SIG-M5 treated with dmso at 0.1 percent for 504 hours (cell line): ENCODE data around the gene KCNE5.
"Not testable (repeated sequence)": the region's sequence is repeated elsewhere in the genome, so short reads cannot be mapped to it uniquely, and the experiment has no call there.

Source experiments
- DNase-seq: peaks from one replicate; lab custom pipeline; 2025; ENCODE audit not compliant: unreplicated experiment; lab: John Stamatoyannopoulos, UW

Gene KCNE5, protein sequence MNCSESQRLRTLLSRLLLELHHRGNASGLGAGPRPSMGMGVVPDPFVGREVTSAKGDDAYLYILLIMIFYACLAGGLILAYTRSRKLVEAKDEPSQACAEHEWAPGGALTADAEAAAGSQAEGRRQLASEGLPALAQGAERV

DNA sequence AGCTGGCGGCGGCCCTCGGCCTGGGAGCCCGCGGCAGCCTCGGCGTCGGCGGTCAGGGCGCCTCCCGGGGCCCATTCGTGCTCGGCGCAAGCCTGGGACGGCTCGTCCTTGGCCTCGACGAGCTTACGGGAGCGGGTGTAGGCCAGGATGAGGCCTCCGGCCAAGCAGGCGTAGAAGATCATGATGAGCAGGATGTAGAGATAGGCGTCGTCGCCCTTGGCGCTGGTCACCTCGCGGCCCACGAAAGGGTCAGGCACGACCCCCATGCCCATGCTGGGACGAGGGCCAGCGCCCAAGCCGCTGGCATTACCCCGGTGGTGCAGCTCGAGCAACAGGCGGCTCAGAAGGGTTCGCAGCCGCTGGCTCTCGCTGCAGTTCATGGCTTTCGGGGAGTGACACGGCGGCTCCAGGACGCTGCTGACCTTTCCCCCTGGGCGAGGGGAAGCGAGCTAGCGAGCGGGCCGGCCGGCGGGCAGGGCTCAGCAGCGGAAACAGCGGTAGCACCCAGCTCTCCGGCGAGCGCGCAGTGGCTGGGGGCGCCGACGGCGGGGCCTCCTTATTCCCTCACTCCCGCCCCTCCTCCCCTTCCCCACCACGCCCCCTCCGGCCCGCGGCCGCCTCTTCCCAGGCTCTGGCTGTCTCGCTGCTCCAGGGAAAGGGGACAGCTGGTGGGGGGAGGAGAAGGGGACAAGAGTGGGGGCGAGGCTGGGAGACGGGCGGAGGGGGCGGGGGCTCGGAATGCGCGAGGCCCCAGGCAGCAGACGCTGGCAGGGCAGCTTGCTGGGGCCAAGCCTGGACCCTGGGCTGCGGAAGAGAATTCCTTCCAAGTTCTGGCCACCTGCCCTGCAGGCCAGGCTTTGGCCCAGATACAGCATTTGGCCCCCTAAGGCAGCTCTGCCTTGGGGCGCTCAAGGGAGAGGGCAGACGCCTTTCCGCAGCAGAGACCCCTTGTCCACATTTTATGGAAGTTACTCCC lies at the start of gene KCNE5:
Gene KCNE5, minus strand, starts transcription at position 532 of the 976 bp plus-strand sequence. Its CDS starts 152 bp downstream, at position 380.
- DNase-seq = no peak

DNA sequence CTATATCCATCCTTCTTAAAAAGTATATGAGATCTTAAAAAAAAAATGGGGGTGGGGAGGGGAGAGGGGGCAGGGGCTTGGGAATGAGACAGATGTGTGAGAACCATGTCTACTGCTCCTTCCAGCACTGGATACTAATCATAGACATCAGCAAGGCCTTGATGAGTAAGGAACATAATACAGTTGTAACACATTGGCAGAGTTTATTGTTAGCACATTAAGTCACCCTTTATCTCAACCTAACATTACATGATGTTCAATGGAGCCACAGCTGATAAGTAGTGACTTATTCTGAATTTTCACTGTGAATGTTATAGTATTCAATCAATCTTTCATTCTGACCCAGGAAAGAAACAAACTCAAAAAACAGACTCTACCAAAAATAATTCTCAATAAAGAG lies 47.3 kb upstream of the KCNE5 start:
- no peak for DNase-seq

DNA sequence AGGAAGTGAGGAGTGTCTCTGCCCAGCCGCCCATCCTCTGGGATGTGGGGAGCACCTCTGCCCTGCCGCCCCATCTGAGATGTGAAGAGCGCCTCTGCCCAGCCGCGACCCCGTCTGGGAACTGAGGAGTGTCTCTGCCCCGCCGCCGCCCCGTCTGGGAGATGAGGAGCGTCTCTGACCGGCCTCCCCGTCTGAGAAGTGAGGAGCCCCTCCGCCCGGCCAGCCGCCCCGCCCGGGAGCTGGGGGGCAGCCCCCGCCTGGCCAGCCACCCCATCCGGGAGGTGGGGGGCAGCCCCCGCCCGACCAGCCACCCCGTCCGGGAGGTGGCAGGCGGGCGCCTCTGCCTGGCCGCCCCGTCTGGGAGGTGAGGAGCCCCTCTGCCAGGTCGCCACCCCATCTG lies 46.2 kb upstream of the KCNE5 start:
- DNase-seq = not testable (repeated sequence)

DNA sequence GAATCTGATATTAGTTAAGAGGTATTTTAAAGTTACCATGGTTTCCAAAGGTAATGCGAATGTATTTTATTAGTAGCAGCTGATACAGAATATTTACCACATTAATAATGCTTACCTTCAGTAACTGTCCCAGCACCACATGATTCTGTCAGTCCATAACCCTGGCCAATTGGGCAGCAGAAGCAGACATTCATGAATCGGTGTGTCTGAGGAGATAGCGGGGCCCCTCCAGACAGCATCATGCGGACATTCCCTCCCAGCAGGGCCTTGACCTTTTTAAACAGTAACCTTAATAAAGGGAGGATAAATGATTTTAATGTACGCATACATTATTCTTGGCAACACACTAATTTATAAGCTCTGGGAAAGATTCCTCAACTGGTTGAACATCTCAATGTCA lies 43.0 kb upstream of the KCNE5 start:
- DNase-seq = no peak

DNA sequence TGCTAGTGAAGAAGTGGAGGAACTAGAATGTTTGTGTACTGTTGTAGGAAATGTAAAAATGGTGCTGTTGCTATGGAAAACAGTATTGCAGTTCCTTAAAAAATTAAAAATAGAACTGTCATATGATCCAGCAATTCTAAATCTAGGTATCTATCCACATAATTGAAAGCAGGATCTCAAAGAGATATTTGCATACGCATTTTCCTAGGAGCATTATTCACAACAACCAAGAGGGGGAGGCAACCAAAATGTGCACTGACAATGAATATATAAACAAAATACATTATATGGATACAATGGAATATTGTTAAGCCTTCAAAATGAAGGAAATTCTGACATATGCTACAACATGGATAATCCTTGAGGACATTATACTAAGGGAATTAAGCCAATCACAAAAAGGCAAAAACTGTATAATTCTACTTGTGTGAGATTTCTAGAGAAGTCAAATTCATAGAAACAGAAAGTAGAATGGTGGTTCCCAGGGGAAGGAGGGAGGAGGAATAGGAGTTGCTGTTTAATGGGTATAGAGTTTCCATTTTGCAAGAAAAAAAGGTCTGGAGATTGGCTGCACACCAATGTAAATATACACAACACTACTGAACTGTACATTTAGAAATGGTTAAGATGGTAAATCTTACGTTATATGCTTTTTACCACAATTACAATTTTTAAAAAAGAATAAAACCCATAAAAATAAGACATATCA lies 35.6 kb upstream of the KCNE5 start:
- no peak for DNase-seq

DNA sequence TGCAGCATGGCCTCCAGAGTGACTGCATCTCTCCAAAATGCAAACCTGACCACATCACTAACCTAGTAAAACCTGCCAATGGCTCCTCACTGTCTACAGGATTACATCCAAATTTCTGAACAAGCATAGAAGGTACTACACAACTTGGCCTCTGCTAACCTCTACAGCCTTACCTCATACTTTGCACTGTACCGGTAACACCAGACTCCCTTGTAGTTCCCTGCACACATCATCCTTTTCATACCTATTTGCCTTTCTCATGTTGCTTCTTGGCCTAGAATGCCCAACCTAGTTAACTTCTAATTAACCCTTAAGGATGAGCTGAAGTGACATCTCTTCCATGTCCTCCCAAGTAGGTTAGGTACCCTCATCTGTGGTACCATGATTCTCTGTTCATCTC lies 33.4 kb upstream of the KCNE5 start:
- no peak for DNase-seq

DNA sequence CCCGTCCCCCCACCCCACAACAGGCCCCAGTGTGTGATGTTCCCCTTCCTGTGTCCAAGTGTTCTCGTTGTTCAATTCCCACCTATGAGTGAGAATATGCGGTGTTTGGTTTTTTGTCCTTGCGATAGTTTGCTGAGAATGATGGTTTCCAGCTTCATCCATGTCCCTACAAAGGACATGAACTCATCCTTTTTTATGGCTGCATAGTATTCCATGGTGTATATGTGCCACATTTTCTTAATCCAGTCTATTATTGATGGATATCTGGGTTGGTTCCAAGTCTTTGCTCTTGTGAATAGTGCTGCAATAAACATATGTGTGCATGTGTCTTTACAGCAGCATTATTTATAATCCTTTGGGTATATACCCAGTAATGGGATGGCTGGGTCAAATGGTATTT lies 32.4 kb upstream of the KCNE5 start:
- not testable (repeated sequence) for DNase-seq

DNA sequence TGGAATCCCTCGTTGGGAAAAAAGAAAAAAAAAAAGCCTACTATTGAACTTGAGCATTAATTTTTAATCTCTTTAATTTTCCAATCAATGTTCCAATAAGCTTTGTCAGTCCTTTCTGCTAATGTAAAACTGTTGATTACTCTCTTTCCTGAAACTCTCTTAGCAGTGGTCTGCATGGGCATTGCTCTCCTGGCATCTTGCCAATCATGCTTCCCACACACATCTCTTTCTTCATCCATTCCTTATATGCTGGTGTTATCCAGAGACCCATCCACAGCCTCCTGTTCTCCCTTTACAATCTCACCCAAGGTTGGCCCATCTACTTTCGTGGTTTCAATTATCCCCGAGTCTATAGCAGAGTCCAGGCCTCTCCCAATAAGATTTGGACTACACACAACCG lies 31.8 kb upstream of the KCNE5 start:
- DNase-seq = no peak

DNA sequence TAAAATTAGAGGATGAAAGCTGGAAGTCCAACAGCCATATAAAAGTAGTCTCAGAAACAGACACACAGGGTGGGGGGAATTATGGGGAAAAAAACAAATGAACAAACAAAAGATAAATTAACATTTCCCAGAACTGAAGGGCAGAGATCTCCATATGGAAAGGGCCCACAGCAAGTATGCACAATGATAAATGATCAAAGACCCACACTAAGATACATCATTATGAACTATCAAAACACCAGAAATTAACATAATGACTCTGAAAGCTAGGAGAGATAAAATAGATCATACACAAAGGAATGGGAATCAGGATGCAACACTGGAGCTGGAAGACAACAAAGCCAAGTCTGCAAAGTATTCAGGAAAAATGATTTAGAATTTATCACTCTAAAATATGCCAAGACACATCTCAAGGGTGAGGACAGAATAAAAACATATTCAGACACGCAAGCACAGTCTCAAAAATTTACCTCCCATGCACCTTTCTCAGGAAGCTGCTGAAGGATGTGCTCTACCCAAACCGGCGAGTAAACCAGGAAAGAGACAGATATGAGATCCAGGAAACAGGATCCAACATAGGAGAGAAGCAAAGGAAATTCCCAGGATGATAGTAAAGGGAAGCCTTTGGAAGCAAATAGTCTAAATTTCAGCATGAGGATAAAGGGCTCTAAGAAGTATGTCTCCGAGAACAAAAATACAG lies 30.7 kb upstream of the KCNE5 start:
- DNase-seq = no peak

DNA sequence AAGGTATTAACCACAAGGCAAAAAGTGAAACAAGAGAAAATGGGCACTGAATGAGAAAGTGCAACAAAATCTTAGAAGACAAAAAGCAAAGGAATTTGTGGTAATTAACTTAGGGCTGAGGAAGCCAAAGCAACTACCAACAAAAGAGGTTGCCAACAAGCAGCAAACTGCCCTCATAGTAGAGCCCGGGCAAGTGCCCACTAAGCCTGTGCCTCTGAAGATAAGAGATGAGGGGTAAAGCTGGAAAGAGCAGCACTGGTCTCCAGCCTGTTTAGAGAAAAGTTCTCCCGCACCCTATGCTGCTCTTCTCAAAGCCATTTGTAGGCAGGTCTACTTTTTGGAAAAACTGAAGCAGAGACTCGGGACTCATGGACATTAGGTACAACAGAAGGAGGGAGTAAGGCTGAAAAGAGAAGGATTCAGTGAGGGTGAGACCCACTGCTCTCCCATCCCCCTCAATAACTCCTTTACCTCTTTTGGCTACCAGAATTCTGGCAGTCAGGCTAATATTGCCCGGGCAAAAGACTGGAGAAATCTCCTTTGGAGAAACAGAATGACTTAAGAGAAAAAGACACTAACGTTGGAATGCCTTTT lies 29.6 kb upstream of the KCNE5 start:
- DNase-seq = no peak

DNA sequence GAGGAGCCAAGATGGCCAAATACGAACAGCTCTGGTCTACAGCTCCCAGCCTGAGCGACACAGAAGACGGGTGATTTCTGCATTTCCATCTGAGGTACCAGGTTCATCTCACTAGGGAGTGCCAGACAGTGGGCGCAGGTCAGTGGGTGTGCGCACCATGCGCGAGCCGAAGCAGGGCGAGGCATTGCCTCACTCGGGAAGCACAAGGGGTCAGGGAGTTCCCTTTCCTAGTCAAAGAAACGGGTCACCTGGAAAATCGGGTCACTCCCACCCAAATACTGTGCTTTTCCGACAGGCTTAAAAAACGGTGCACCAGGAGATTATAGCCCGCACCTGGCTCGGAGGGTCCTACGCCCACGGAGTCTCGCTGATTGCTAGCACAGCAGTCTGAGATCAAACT lies 19.7 kb upstream of the KCNE5 start:
- not testable (repeated sequence) for DNase-seq

DNA sequence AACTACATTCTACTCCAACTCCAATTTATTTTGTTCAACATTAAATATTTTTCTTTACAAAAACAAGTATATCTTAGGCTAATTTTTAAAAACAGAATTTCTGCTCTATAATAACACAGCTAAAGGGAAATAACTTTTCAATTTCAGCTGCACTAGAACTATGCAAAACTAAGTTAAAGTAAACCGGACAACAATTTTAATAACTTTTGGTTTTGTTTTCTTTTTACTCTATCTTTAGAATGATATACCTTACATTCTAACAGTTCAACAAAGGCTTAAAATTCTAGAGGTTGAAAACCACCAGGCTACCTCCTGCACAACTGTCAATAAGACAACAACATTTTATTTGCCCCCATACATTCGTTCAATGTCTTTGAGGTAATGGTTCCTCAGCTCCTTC lies 18.7 kb upstream of the KCNE5 start:
- DNase-seq = no peak

DNA sequence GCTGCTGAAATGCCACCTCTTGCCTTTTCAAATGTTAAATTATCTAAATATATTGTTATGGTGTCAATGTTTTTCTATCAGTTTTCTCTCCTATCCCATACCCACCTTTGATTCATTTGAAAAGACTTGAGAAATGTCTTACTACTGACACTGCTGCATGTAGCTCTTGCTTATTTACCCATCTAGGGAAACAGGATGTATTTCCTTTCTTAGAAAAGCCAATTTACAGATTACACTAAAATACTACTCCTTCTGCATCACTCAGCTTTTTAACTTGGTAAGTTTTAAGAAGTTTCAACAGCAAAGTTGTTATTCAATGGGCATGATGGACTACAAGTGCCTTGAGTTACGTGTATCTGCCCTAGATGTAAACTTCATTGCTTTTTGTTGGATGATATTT lies 13.2 kb upstream of the KCNE5 start:
- no peak for DNase-seq

DNA sequence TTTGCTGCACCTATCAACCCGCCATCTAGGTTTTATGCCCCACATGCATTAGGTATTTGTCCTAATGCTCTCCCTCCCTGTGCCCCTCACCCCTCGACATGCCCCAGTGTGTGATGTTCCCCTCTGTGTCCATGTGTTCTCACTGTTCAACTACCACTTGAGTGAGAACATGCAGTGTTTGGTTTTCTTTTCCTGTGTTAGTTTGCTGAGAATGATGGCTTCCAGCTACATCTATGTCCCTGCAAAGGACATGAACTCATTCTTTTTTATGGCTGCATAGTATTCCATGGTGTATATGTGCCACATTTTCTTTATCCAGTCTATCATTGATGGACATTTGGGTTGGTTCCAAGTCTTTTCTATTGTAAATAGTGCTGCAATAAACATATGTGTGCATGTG lies 12.5 kb upstream of the KCNE5 start:
- DNase-seq = not testable (repeated sequence)

DNA sequence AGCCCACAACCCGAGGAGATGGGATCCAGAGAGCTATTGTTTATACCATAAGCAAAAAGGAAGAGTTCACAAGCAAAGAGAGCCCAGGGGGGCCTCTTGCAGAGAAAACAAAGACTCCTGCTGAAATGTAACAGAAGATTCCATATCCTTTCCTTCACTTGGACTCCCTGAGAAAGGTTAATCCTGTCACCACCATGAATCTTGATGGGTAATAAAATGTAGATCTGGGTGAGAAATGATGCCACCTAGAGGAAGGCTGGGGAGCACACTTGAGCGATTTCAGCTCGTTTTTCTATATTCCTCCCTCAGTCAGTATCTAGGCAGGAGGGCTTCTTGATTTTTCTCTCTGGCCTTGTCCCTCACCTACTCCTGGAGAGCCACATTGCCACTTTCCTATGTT lies 10.2 kb upstream of the KCNE5 start:
- DNase-seq = peak; percentile 55

DNA sequence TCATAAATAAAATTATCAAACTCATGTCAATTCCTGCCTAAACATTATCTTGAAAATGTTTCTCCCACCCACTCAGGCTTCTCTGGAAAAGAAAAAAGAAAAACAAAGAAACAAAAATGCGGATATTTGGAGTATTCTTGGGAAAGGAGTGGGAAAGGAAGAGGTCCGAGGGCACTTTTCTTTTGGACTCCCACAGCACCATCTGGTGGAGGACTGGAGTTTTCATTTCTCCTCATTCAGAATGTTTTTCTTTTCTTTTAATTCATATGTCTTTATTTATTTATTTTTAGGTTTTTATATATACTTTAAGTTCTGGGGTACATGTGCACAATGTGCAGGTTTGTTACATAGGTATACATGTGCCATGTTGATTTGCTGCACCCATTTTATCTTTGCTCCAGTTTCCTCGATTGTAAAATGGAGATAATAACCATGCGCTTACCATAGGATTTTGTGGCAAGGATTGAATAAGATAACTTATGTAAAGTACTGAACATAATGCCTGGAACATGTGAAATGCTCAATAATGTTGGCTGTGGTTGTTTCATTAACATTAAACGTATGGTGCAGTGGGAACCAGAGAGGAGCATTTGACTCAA lies 8.0 kb upstream of the KCNE5 start:
- no peak for DNase-seq

DNA sequence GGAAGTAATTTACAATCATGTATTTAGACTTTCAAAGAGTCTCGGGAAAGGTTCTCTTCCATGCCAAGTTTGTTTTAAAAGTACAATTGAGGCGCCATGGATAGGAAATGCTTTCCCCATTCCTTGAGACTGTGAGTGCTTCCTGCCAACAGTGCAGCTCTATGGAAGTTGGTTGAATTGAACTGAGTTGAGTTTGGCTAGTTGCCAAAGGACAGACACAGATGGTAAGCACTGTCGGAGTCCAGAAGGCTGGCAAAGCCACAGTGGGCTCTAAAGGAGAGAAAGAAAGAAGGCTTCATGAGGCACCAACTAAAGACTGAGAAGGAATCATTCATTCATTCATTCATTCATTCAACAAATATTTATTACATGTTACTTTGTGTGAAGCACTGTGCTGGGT lies 4.3 kb upstream of the KCNE5 start:
- DNase-seq = no peak

DNA sequence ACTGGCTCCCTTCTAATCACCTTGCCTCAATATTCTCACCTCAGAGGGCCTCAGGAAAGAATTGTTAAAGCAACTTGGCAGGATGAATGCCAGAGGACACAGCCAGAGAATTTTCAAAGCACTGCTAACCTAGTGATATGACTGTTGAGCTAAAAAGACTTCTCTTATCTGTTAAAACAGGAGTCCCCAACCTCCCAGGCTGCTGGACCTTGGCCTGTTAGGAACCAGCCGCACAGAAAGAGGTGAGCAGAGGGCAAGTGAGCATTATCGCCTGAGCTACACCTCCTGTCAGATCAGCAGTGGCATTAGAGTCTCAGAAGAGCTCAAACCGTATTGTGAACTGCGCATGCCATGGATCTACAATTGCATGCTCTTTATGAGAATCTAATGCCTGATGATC lies 1.7 kb upstream of the KCNE5 start:
- no peak for DNase-seq

DNA sequence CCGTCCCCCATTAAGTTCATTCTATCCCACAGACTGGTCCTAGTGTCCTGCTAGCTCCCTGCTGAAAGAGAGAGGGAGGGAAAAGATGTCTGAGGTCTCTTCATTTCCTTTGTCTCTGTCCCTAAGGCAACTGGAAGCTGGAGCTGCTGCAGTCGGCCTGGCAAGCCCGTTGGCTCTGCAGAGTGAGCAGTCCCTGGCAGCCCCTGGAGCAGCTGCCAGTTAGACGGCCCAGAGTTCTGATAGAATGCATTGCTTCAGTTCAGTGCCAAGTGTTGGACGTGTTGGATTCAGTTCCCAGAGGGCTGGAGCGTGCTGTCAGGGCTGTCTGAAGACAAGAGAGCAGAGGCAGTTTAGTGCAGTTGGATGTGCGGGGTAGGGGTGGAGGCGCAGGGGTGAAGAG lies 975 bp downstream of the KCNE5 start:
- no peak for DNase-seq

DNA sequence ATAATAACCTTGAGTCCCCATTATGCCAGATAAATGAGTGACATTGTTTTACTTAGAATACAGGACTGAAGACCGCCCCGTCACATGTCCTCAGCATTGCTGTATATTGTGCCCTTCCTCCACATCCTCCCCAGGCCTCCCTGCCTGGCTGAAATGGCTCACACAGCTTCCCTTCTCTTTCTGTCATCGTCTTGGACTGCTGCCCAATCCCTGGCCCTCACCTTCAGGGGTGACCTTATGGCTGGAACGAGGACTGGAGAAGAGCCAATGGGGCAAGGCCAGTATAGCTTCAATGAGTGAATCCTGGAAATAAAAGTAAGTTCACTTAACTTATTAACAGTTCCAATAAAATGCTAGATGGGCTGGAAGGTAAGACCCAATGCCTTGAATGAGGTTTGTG lies 2.7 kb downstream of the KCNE5 start:
- DNase-seq = no peak

DNA sequence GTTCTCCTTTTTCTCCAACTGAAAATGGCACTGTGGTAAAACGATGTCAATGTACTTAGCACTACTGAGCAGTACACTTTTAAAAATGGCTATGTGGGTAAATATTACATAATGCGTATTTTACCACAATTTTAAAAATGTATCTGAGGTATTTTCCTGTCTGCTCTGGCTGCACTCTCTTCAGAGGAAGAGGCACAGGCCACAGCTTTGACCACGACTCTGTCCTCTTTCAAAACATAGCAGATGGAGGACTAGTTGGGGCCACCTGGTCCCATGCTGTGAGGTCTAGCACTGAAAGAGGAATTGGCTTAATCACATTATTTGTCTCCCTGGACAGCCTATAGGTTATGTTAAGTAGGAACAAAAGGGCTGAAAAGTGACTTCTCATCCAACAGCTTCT lies 5.2 kb downstream of the KCNE5 start:
- peak; percentile 88 for DNase-seq
